Osteoblast (primary cell): Measurements from ENCODE around the gene POLL. TPM values are rescaled to one million over a fixed set of nuclear protein-coding genes. Genes with fewer than 3 reads are reported as not detected.

Experiments
- DNase-seq: peaks from one replicate; pipeline ENCODE4 v3.0.0; 2011; ENCODE audit warnings: low spot score, mixed read lengths; ENCODE audit not compliant: insufficient read length; ENCODE audit errors: missing footprints
- H2AFZ ChIP-seq: 2 replicates; pipeline ENCODE4 v1.6.0; 2011; ENCODE audit warnings: mild to moderate bottlenecking, low read length
- H3K27ac ChIP-seq: 2 replicates; pipeline ENCODE4 v1.5.1; 2011; ENCODE audit warnings: mild to moderate bottlenecking, low read depth, low read length, moderate library complexity
- H3K27me3 ChIP-seq: 2 replicates; pipeline ENCODE4 v1.6.0; 2012; ENCODE audit warnings: mild to moderate bottlenecking, control low read depth, inconsistent platforms, low read length, moderate library complexity; ENCODE audit not compliant: insufficient read depth
- H3K36me3 ChIP-seq: 2 replicates; pipeline ENCODE4 v1.5.1; 2011; ENCODE audit warnings: mild to moderate bottlenecking, low read length, control low read depth, moderate library complexity; ENCODE audit not compliant: insufficient read depth
- H3K4me1 ChIP-seq: 2 replicates; pipeline ENCODE4 v1.5.1; 2011; ENCODE audit warnings: mild to moderate bottlenecking, low read length, control low read depth, moderate library complexity; ENCODE audit not compliant: insufficient read depth
- H3K4me2 ChIP-seq: 2 replicates; pipeline ENCODE4 v1.6.0; 2011; ENCODE audit warnings: mild to moderate bottlenecking, low read length; ENCODE audit not compliant: insufficient read depth
- H3K4me3 ChIP-seq: fragments of 200-600 bp; sonication (generic); 3 replicates; pipeline ENCODE4 v1.5.1; 2012; ENCODE audit warnings: mild to moderate bottlenecking, low read length, inconsistent platforms; ENCODE audit not compliant: insufficient read depth
- H3K79me2 ChIP-seq: 2 replicates; pipeline ENCODE4 v1.6.0; 2012; ENCODE audit warnings: mild to moderate bottlenecking, low read length, control low read depth, inconsistent platforms; ENCODE audit not compliant: insufficient read depth
- H3K9me3 ChIP-seq: 2 replicates; pipeline ENCODE4 v1.5.1; 2011; ENCODE audit warnings: low read depth, low read length, control low read depth
- H4K20me1 ChIP-seq: 2 replicates; pipeline ENCODE4 v1.6.0; 2012; ENCODE audit warnings: mild to moderate bottlenecking, low read length, control low read depth; ENCODE audit not compliant: insufficient read depth
- CTCF ChIP-seq: IDR thresholded peaks from 2 replicates; pipeline ENCODE4 v1.5.1; 2011; ENCODE audit warnings: mild to moderate bottlenecking, low read depth, low read length, moderate library complexity; ENCODE audit errors: extremely low read depth
- total RNA-seq: library from RNA; depleted of rRNA; stranded (reverse); fragments of >200 nt; gene quantifications from 2 replicates; pipeline ENCODE4 v1.2.3, GENCODE V29; 2012

Gene POLL
- total RNA-seq, 1 donor = 18.5 TPM

GRCh38 chr10:101563007-101563406 lies 25.1 kb downstream of the POLL start:
- TF ChIP-seq CTCF = no peak
- Histone ChIP-seq H3K27me3 (peaks cover 41% of the 10 kb centered on the region), H3K4me3 (no peak overlapping the region), H3K27ac (no peak overlapping the region), H3K4me1 (no peaks in the 10 kb centered on the region), H3K4me2 (no peak overlapping the region), H3K79me2 (no peaks in the 10 kb centered on the region), H2AFZ (no peak overlapping the region), H3K9me3 (no peaks in the 10 kb centered on the region), H4K20me1 (no peaks in the 10 kb centered on the region), H3K36me3 (no peaks in the 10 kb centered on the region)
- no peak for DNase-seq

- DNase-seq = no peak
- Histone ChIP-seq H3K9me3 (no peaks in the 10 kb centered on the region), H3K27me3 (peaks cover 34% of the 10 kb centered on the region), H2AFZ (no peak overlapping the region), H3K36me3 (no peaks in the 10 kb centered on the region), H4K20me1 (no peaks in the 10 kb centered on the region), H3K4me2 (no peak overlapping the region), H3K4me1 (no peaks in the 10 kb centered on the region), H3K4me3 (no peak overlapping the region), H3K79me2 (no peaks in the 10 kb centered on the region), H3K27ac (no peak overlapping the region)
- no peak for TF ChIP-seq CTCF
These were observed 25.8 kb downstream of the POLL start for GRCh38 chr10:101562231-101562630.

GRCh38 chr10:101561068-101561915 lies 26.8 kb downstream of the POLL start:
- Histone ChIP-seq H3K4me2 (no peak overlapping the region), H3K27me3 (peaks cover 25% of the 10 kb centered on the region), H4K20me1 (no peaks in the 10 kb centered on the region), H2AFZ (no peak overlapping the region), H3K36me3 (no peaks in the 10 kb centered on the region), H3K4me1 (no peaks in the 10 kb centered on the region), H3K4me3 (no peak overlapping the region), H3K27ac (no peak overlapping the region), H3K79me2 (no peaks in the 10 kb centered on the region), H3K9me3 (no peaks in the 10 kb centered on the region)
- no peak for TF ChIP-seq CTCF
- no peak for DNase-seq

- Histone ChIP-seq H3K27me3 (peaks cover 17% of the 10 kb centered on the region), H3K9me3 (no peaks in the 10 kb centered on the region), H3K27ac (no peak overlapping the region), H3K4me3 (no peak overlapping the region), H4K20me1 (no peaks in the 10 kb centered on the region), H2AFZ (no peak overlapping the region), H3K79me2 (no peaks in the 10 kb centered on the region), H3K36me3 (no peaks in the 10 kb centered on the region), H3K4me1 (no peaks in the 10 kb centered on the region), H3K4me2 (no peak overlapping the region)
- no peak for DNase-seq
- TF ChIP-seq CTCF = no peak
These were observed 27.6 kb downstream of the POLL start for GRCh38 chr10:101560298-101561067.
